A549 (cell line): ENCODE results near the gene ROBO1. TPM values are rescaled to one million over a fixed set of nuclear protein-coding genes. Genes with fewer than 3 reads are reported as not detected.

ENCODE experiments used
- ATAC-seq, 2 experiments: fragments of 200-7000 bp in 1 of 2; fragments of >200 bp in 1 of 2; cut with Nextera tagmentation in 1 of 2; cut with Tn5 transposase in 1 of 2; 3 replicates each; pipeline versions ENCODE4 v1.8.0 to v1.9.1; 2018 to 2020; ENCODE audit warnings: mild to moderate bottlenecking in 1 of 2, moderate library complexity in 1 of 2
- CTCF ChIA-PET: fragments of 300-600 bp; sonication (Branson Sonifier 250); formaldehyde crosslinking; extraction: SDS; loops from one replicate; lab custom pipeline; 2021; ENCODE audit warnings: antibody characterized with exemption, inconsistent platforms; lab: Yijun Ruan, JAX
- POLR2A ChIA-PET: fragments of 350-600 bp; formaldehyde crosslinking; extraction: SDS; loops from one replicate; lab custom pipeline; 2021; ENCODE audit warnings: antibody characterized with exemption, inconsistent platforms; lab: Yijun Ruan, JAX
- DNase-seq, 2 experiments: peaks; one replicate each; pipeline versions ENCODE4 v3.0.0 to v3.0.0-alpha.2; 2011 to 2016; ENCODE audit warnings: low read depth in 1 of 2, low spot score in 1 of 2
- FAIRE-seq: peaks from 2 replicates; lab custom pipeline; 2011; peaks lifted over from hg19 to GRCh38; lab: Jason Lieb, UNC
- H3K27ac ChIP-seq, 2 experiments: fragments of >200 bp; sonication (Bioruptor Twin); formaldehyde crosslinking; 3 replicates each; pipeline ENCODE4 v1.5.1; 2016 to 2017
- H3K4me1 ChIP-seq: fragments of >200 bp; sonication (Bioruptor Twin); formaldehyde crosslinking; 3 replicates; pipeline ENCODE4 v1.6.1; 2016
- H3K4me2 ChIP-seq: fragments of >200 bp; sonication (Bioruptor Twin); formaldehyde crosslinking; 3 replicates; pipeline ENCODE4 v1.6.1; 2016
- H3K4me3 ChIP-seq: fragments of >200 bp; sonication (Bioruptor Twin); formaldehyde crosslinking; 3 replicates; pipeline ENCODE4 v1.5.1; 2016
- H3K9me3 ChIP-seq: fragments of >200 bp; sonication (Bioruptor Twin); formaldehyde crosslinking; 3 replicates; pipeline ENCODE4 v1.6.1; 2016
- CBX2 ChIP-seq: fragments of 200-600 bp; sonication (generic); IDR thresholded peaks from 2 replicates; pipeline ENCODE4 v1.6.1; 2016; ENCODE audit warnings: low read depth, mild to moderate bottlenecking, borderline replicate concordance
- CBX8 ChIP-seq: fragments of 200-600 bp; sonication (generic); IDR thresholded peaks from 2 replicates; pipeline ENCODE4 v1.6.1; 2016
- CTCF ChIP-seq: fragments of >200 bp; sonication (Bioruptor Twin); formaldehyde crosslinking; IDR thresholded peaks from 3 replicates; pipeline ENCODE4 v1.5.1; 2016
- ELK1 ChIP-seq: fragments of 150-350 bp; IDR thresholded peaks from 2 replicates; pipeline ENCODE4 v1.6.1; 2014; ENCODE audit warnings: low read depth, mild to moderate bottlenecking, low read length
- FOXS1 ChIP-seq: fragments of 250-450 bp; sonication (Bioruptor Pico); IDR thresholded peaks from 2 replicates; pipeline ENCODE4 v1.5.0; 2020; ENCODE audit warnings: mild to moderate bottlenecking, moderate library complexity
- GATA3 ChIP-seq: IDR thresholded peaks from 2 replicates; pipeline ENCODE4 v1.6.1; 2012; ENCODE audit warnings: borderline replicate concordance
- HDAC2 ChIP-seq: fragments of 200-600 bp; sonication (generic); IDR thresholded peaks from 2 replicates; pipeline ENCODE4 v1.6.1; 2016
- HOXA7 ChIP-seq: fragments of 250-450 bp; sonication (Bioruptor Pico); IDR thresholded peaks from 2 replicates; pipeline ENCODE4 v1.5.0; 2020; ENCODE audit warnings: mild to moderate bottlenecking, moderate library complexity
- HOXB5 ChIP-seq: fragments of 250-450 bp; sonication (Bioruptor Pico); IDR thresholded peaks from 2 replicates; pipeline ENCODE4 v1.5.0; 2020; ENCODE audit warnings: mild to moderate bottlenecking, moderate library complexity
- KDM5A ChIP-seq: fragments of 200-600 bp; sonication (generic); IDR thresholded peaks from 2 replicates; pipeline ENCODE4 v1.6.1; 2016; ENCODE audit warnings: antibody characterized with exemption, mild to moderate bottlenecking
- MAFK ChIP-seq: fragments of 450-650 bp; IDR thresholded peaks from 2 replicates; pipeline ENCODE4 v1.6.1; 2014; ENCODE audit not compliant: partially characterized antibody
- MAX ChIP-seq: IDR thresholded peaks from 2 replicates; pipeline ENCODE4 v1.6.1; 2012
- MAZ ChIP-seq: fragments of 150-350 bp; IDR thresholded peaks from 2 replicates; pipeline ENCODE4 v1.6.1; 2014; ENCODE audit warnings: antibody characterized with exemption, low read depth, low read length, borderline replicate concordance
- NPAS2 ChIP-seq: fragments of 250-450 bp; sonication (Bioruptor Pico); IDR thresholded peaks from 2 replicates; pipeline ENCODE4 v1.8.0; 2022; ENCODE audit warnings: mild to moderate bottlenecking, moderate library complexity, borderline replicate concordance
- PBX3 ChIP-seq: IDR thresholded peaks from 2 replicates; pipeline ENCODE4 v1.6.1; 2012
- PHF8 ChIP-seq: fragments of 200-600 bp; sonication (generic); IDR thresholded peaks from 2 replicates; pipeline ENCODE4 v1.6.1; 2016; ENCODE audit warnings: low read depth, mild to moderate bottlenecking, antibody characterized with exemption, moderate library complexity, borderline replicate concordance
- POLR2A ChIP-seq: IDR thresholded peaks from 2 replicates; pipeline ENCODE4 v1.6.1; 2012; ENCODE audit warnings: mild to moderate bottlenecking, low read length
- POLR2AphosphoS2 ChIP-seq: conservative IDR thresholded peaks from 2 replicates; pipeline ENCODE4 v1.6.1; 2012; ENCODE audit warnings: low read length, improper control_type of control experiment, inconsistent platforms
- RAD21 ChIP-seq, 2 experiments: fragments of >200 bp in 1 of 2; sonication (Bioruptor Twin) in 1 of 2; formaldehyde crosslinking in 1 of 2; IDR thresholded peaks in 1 of 2; conservative IDR thresholded peaks in 1 of 2; 2 replicates in 1 of 2; 3 replicates in 1 of 2; pipeline ENCODE4 v1.6.1; 2012 to 2018; ENCODE audit warnings: inconsistent platforms in 1 of 2
- RCOR1 ChIP-seq: fragments of 150-350 bp; IDR thresholded peaks from 2 replicates; pipeline ENCODE4 v1.6.1; 2014; ENCODE audit warnings: antibody characterized with exemption, low read length, low read depth
- RFX5 ChIP-seq: fragments of 450-650 bp; IDR thresholded peaks from 2 replicates; pipeline ENCODE4 v1.7.1; 2014; ENCODE audit warnings: antibody characterized with exemption, mild to moderate bottlenecking, moderate library complexity
- SMC3 ChIP-seq: fragments of >200 bp; sonication (Bioruptor Twin); formaldehyde crosslinking; IDR thresholded peaks from 3 replicates; pipeline ENCODE4 v1.6.1; 2018; ENCODE audit warnings: inconsistent platforms
- TP53 ChIP-seq: fragments of 250-450 bp; sonication (Bioruptor Pico); IDR thresholded peaks from 2 replicates; pipeline ENCODE4 v1.5.0; 2021; ENCODE audit warnings: mild to moderate bottlenecking, moderate library complexity
- ZC3H11A ChIP-seq: fragments of 450-650 bp; IDR thresholded peaks from 2 replicates; pipeline ENCODE4 v1.6.1; 2014; ENCODE audit warnings: antibody characterized with exemption, mild to moderate bottlenecking
- WGBS: methylation state at CpG from one replicate; pipeline ENCODE4 v1.1.6; 2017; ENCODE audit errors: missing lambda C conversion rate; 5-methylcytosine and 5-hydroxymethylcytosine counted together
- polyA plus RNA-seq, 4 experiments: library from polyadenylated mRNA; depleted of rRNA in 3 of 4; stranded (reverse); fragments of >200 nt; fragmentation: RNase III in 1 of 4; extraction: RNeasy Plus Mini Kit Qiagen cat#74134 plus additional on column Dnase treatment in 1 of 4; gene quantifications; 2 replicates in 3 of 4; 3 replicates in 1 of 4; pipeline ENCODE4 v1.2.3, GENCODE V29; 2011 to 2017
- TF ChIP-seq, protein P1 (sequence below): fragments of 450-650 bp; IDR thresholded peaks from 2 replicates; pipeline ENCODE4 v1.6.1; 2014; ENCODE audit warnings: antibody characterized with exemption

ROBO1 gene
- polyA plus RNA-seq, 2 of the 4 experiments (the other 2 are of a cell fraction) = 25.3 to 35.6 TPM

DNA sequence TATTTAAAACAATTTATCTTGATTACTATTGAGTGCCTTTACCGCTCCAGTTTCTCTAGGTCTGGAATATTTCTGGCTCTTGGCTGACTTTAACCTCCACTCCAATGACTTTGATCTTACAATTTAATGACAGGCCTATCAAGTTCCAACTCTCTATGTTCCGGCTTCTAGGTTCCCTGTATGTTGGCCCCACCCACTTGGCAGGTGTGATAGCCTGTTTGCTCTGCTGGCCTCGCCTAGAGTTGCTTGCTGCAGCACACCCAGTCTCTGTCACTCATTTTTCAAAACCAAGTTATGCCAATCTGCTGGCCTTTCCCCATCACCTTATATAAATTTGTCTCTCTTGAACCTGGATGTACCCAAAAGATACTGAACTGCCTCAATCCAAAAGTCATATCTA is 428.0 kb downstream of the ROBO1 start:
- Histone ChIP-seq H3K4me3 (no peak overlapping the region), H3K4me1 (no peaks in the 10 kb centered on the region), H3K27ac (no peak overlapping the region), H3K9me3 (no peaks in the 10 kb centered on the region), H3K4me2 (no peak overlapping the region)
- POLR2A ChIA-PET = no interaction called here
- ATAC-seq (no peak), DNase-seq (no peak), FAIRE-seq (no peak)
- CTCF ChIA-PET = no interaction called here
- TF ChIP-seq ELK1 (no peak), POLR2A (no peak), MAX (no peak), RAD21 (conservative IDR thresholded peaks at IDR 0.05 in 1 of 2, IDR thresholded peaks at IDR 0.05 in 1 of 2) (no peak), SMC3 (no peak), CBX8 (no peak), CBX2 (no peak), PBX3 (no peak)
- 11% methylated on average over 3 of the region's 3 CpGs for WGBS

- POLR2A ChIA-PET = no interaction called here
- no peak for ATAC-seq
- CTCF ChIA-PET = interaction anchor here (1.5 kb wide), 1 partner anchor 23 kb away, joined by 3 read pairs; no protein-coding TSS in a partner anchor
Observed at GRCh38 chr3:79337798-79338197, 430.0 kb downstream of the ROBO1 start.

DNA sequence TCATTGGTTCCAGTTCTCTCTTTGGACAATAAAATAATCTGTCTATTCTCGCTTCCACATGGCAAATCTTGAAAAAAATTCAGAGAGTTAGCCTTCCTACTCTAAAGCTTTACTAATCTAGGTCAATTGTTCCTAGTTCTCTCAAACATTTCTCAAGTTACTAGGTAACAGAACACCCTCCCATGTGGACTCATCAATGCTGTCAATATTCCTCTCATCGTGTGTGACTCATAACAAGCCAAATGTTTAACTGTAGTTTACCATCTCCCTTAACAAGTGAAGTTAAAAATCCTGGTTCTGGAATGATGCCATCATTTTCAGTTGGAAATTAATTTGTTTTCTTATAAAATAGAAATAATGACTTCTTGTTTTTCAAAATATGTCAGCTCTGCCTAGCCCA is 438.6 kb downstream of the ROBO1 start:
- ChIA-PET POLR2A (no interaction called here), CTCF (no interaction called here)
- no peak overlapping the region for H3K27ac ChIP-seq
- no peak for FAIRE-seq
- WGBS = 19% methylated on average over 2 of the region's 2 CpGs
- no peak for DNase-seq
- no peak for ATAC-seq
- TF ChIP-seq MAX (no peak), RCOR1 (no peak), GATA3 (no peak), TP53 (CRISPR knock-in tag) (no peak), PHF8 (no peak), HDAC2 (no peak), NPAS2 (no peak), CBX2 (no peak), FOXS1 (CRISPR knock-in tag) (no peak), RFX5 (no peak)
- TF ChIP-seq, protein P1, sequence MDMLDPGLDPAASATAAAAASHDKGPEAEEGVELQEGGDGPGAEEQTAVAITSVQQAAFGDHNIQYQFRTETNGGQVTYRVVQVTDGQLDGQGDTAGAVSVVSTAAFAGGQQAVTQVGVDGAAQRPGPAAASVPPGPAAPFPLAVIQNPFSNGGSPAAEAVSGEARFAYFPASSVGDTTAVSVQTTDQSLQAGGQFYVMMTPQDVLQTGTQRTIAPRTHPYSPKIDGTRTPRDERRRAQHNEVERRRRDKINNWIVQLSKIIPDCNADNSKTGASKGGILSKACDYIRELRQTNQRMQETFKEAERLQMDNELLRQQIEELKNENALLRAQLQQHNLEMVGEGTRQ = no peak
- no peaks in the 10 kb centered on the region for H3K4me1 ChIP-seq
- no peaks in the 10 kb centered on the region for H3K9me3 ChIP-seq
- H3K4me3 ChIP-seq = no peak overlapping the region
- H3K4me2 ChIP-seq = no peak overlapping the region

More at GRCh38 chr3:79337798-79338197, 430.0 kb downstream of the ROBO1 start:
- Histone ChIP-seq H3K4me3 (no peak overlapping the region), H3K27ac (no peak overlapping the region), H3K9me3 (no peaks in the 10 kb centered on the region), H3K4me1 (no peaks in the 10 kb centered on the region), H3K4me2 (no peak overlapping the region)
- no peak for TF ChIP-seq FOXS1 (CRISPR knock-in tag)
- peak; percentile 62 for TF ChIP-seq MAFK
- FAIRE-seq (no peak), DNase-seq (no peak)

- ChIA-PET CTCF (no interaction called here), POLR2A (no interaction called here)
- no peak for DNase-seq
- Histone ChIP-seq H3K27ac (no peak overlapping the region), H3K9me3 (no peaks in the 10 kb centered on the region), H3K4me2 (no peak overlapping the region), H3K4me1 (no peaks in the 10 kb centered on the region), H3K4me3 (no peak overlapping the region)
- no peak for FAIRE-seq
- no peak for ATAC-seq
- WGBS = 22% methylated on average over 3 of the region's 3 CpGs
- TF ChIP-seq ZC3H11A (no peak), CTCF (no peak), MAX (no peak), HOXA7 (CRISPR knock-in tag) (no peak), CBX8 (no peak), MAZ (no peak), HDAC2 (no peak), PHF8 (no peak), POLR2AphosphoS2 (no peak), KDM5A (no peak), HOXB5 (CRISPR knock-in tag) (no peak)
- TF ChIP-seq, protein P1 = no peak
Observed at GRCh38 chr3:79326642-79327041, 441.2 kb downstream of the ROBO1 start.
